H9 (cell line): ENCODE data around the gene NEGR1. TPM values are rescaled to one million over a fixed set of nuclear protein-coding genes. Genes with fewer than 3 reads are reported as not detected.

ENCODE experiments used
- DNase-seq: peaks from one replicate; pipeline ENCODE4 v3.0.0-alpha.2; 2017
- H2AFZ ChIP-seq: one replicate; pipeline ENCODE4 v1.6.1; 2013; ENCODE audit warnings: mild to moderate bottlenecking, low read length, control low read depth, moderate library complexity
- H2AK5ac ChIP-seq: 2 replicates; pipeline ENCODE4 v1.6.1; 2013; ENCODE audit warnings: low read length, control low read depth, mixed read lengths; ENCODE audit not compliant: insufficient read length
- H2BK120ac ChIP-seq: one replicate; pipeline ENCODE4 v1.6.1; 2013; ENCODE audit warnings: low read depth, mild to moderate bottlenecking, low read length, control low read depth, inconsistent platforms; ENCODE audit not compliant: poor library complexity, severe bottlenecking
- H2BK12ac ChIP-seq: 2 replicates; pipeline ENCODE4 v1.6.1; 2013; ENCODE audit warnings: low read length, control low read depth, mixed read lengths, low read depth; ENCODE audit not compliant: insufficient read length
- H2BK15ac ChIP-seq: 2 replicates; pipeline ENCODE4 v1.6.1; 2013; ENCODE audit warnings: low read depth, low read length, control low read depth
- H2BK20ac ChIP-seq: one replicate; pipeline ENCODE4 v1.6.1; 2013; ENCODE audit warnings: low read depth, mild to moderate bottlenecking, low read length, control low read depth, inconsistent platforms; ENCODE audit not compliant: poor library complexity, severe bottlenecking
- H2BK5ac ChIP-seq: 2 replicates; pipeline ENCODE4 v1.6.1; 2013; ENCODE audit warnings: low read length, control low read depth, mixed read lengths; ENCODE audit not compliant: insufficient read length
- H3K14ac ChIP-seq: 2 replicates; pipeline ENCODE4 v1.6.1; 2013; ENCODE audit warnings: low read length, control low read depth; ENCODE audit not compliant: insufficient read depth
- H3K18ac ChIP-seq: 2 replicates; pipeline ENCODE4 v1.6.1; 2013; ENCODE audit warnings: low read depth, mild to moderate bottlenecking, mixed read lengths, low read length, control low read depth; ENCODE audit not compliant: insufficient read length
- H3K23ac ChIP-seq: 2 replicates; pipeline ENCODE4 v1.6.1; 2013; ENCODE audit warnings: low read length, control low read depth, mixed read lengths, low read depth; ENCODE audit not compliant: insufficient read length
- H3K23me2 ChIP-seq: 2 replicates; pipeline ENCODE4 v1.6.1; 2013; ENCODE audit warnings: low read depth, mild to moderate bottlenecking, mixed read lengths, low read length, control low read depth; ENCODE audit not compliant: insufficient read length, poor library complexity, severe bottlenecking
- H3K27ac ChIP-seq: 2 replicates; pipeline ENCODE4 v1.5.1; 2013; ENCODE audit warnings: low read length, control low read depth, mixed read lengths, low read depth; ENCODE audit not compliant: insufficient read length
- H3K27me3 ChIP-seq: 2 replicates; pipeline ENCODE4 v1.6.1; 2013; ENCODE audit warnings: low read length, control low read depth, inconsistent platforms; ENCODE audit not compliant: insufficient read depth
- H3K4ac ChIP-seq: 2 replicates; pipeline ENCODE4 v1.6.1; 2013; ENCODE audit warnings: low read depth, mild to moderate bottlenecking, control low read depth, inconsistent platforms, low read length, moderate library complexity
- H3K4me1 ChIP-seq: 2 replicates; pipeline ENCODE4 v1.6.1; 2013; ENCODE audit warnings: low read length, control low read depth, inconsistent platforms; ENCODE audit not compliant: insufficient read depth
- H3K4me2 ChIP-seq: 2 replicates; pipeline ENCODE4 v1.6.1; 2013; ENCODE audit warnings: low read length, control low read depth, mixed read lengths; ENCODE audit not compliant: insufficient read length, insufficient read depth
- H3K56ac ChIP-seq: 2 replicates; pipeline ENCODE4 v1.6.1; 2013; ENCODE audit warnings: low read depth, mild to moderate bottlenecking, mixed read lengths, low read length, control low read depth; ENCODE audit not compliant: insufficient read length
- H3K79me1 ChIP-seq: 2 replicates; pipeline ENCODE4 v1.6.1; 2013; ENCODE audit warnings: low read depth, mild to moderate bottlenecking, moderate library complexity, low read length, control low read depth, inconsistent platforms; ENCODE audit not compliant: insufficient read depth, poor library complexity, severe bottlenecking
- H3K79me2 ChIP-seq: 2 replicates; pipeline ENCODE4 v1.6.1; 2013; ENCODE audit warnings: low read length, control low read depth, inconsistent platforms; ENCODE audit not compliant: insufficient read depth
- H3K9ac ChIP-seq: 2 replicates; pipeline ENCODE4 v1.6.1; 2013; ENCODE audit warnings: low read length, control low read depth, mixed read lengths; ENCODE audit not compliant: insufficient read length; ENCODE audit errors: extremely low read depth
- H3K9me3 ChIP-seq: one replicate; pipeline ENCODE4 v1.6.1; 2013; ENCODE audit warnings: low read depth, low read length, inconsistent platforms; ENCODE audit not compliant: control insufficient read depth
- H3T11ph ChIP-seq: one replicate; pipeline ENCODE4 v1.6.1; 2013; ENCODE audit warnings: mild to moderate bottlenecking, low read length, control low read depth, inconsistent platforms
- H4K20me1 ChIP-seq: one replicate; pipeline ENCODE4 v1.6.1; 2013; ENCODE audit not compliant: control insufficient read depth, insufficient read length, insufficient read depth
- H4K5ac ChIP-seq: 2 replicates; pipeline ENCODE4 v1.6.1; 2013; ENCODE audit warnings: low read depth, mild to moderate bottlenecking, mixed read lengths, low read length, control low read depth; ENCODE audit not compliant: insufficient read length
- H4K8ac ChIP-seq: replicated peaks from 2 replicates; pipeline ENCODE4 v1.6.1; 2013; ENCODE audit warnings: low read length, control low read depth, mixed read lengths, low read depth; ENCODE audit not compliant: insufficient read length
- H4K91ac ChIP-seq: 2 replicates; pipeline ENCODE4 v1.6.1; 2013; ENCODE audit warnings: low read depth, mild to moderate bottlenecking, moderate library complexity, mixed read lengths, low read length, control low read depth; ENCODE audit not compliant: insufficient read length
- H3K27ac Mint-ChIP-seq, 3 experiments: 2 replicates in 2 of 3; 3 replicates in 1 of 3; pipeline ENCODE4 v1.8.0; 2020 to 2021; ENCODE audit warnings: mixed read lengths in 3 of 3, mild to moderate bottlenecking in 1 of 3, moderate library complexity in 1 of 3
- H3K27me3 Mint-ChIP-seq: 2 replicates; pipeline ENCODE4 v1.8.0; 2021; ENCODE audit warnings: low read depth, mild to moderate bottlenecking, moderate library complexity, mixed read lengths
- H3K36me3 Mint-ChIP-seq, 3 experiments: 2 replicates in 2 of 3; 3 replicates in 1 of 3; pipeline ENCODE4 v1.8.0; 2020 to 2021; ENCODE audit warnings: low read depth in 3 of 3, mixed read lengths in 3 of 3; ENCODE audit not compliant: insufficient read depth in 1 of 3
- H3K4me1 Mint-ChIP-seq, 2 experiments: 2 replicates each; pipeline ENCODE4 v1.8.0; 2020; ENCODE audit warnings: mixed read lengths in 2 of 2
- H3K4me3 Mint-ChIP-seq, 2 experiments: 2 replicates in 1 of 2; 3 replicates in 1 of 2; pipeline ENCODE4 v1.8.0; 2020 to 2021; ENCODE audit warnings: mild to moderate bottlenecking in 2 of 2, mixed read lengths in 2 of 2, moderate library complexity in 1 of 2
- H3K9me3 Mint-ChIP-seq, 2 experiments: 2 replicates in 1 of 2; 3 replicates in 1 of 2; pipeline ENCODE4 v1.8.0; 2020; ENCODE audit warnings: mild to moderate bottlenecking in 2 of 2, mixed read lengths in 2 of 2, moderate library complexity in 1 of 2
- WGBS: extraction: QIAGEN DNeasy Blood & Tissue Kit; methylation state at CpG from one replicate; pipeline ENCODE4 v1.1.7; 2013; ENCODE audit warnings: missing lambda C conversion rate, low lambda C conversion rate, mixed read lengths; ENCODE audit not compliant: insufficient read length; ENCODE audit errors: extremely low coverage; 5-methylcytosine and 5-hydroxymethylcytosine counted together
- total RNA-seq: library from RNA; stranded (reverse); gene quantifications from 2 replicates; pipeline ENCODE4 v1.2.1, GENCODE V29; 2021
- TF ChIP-seq, protein P1 (sequence below): fragments of 200-600 bp; sonication (generic); conservative IDR thresholded peaks from 3 replicates; pipeline ENCODE4 v1.8.0; 2021; ENCODE audit warnings: antibody characterized with exemption, mild to moderate bottlenecking

The NEGR1 gene
- total RNA-seq, 1 experiment from 2014 or later = 0.13 TPM

DNA sequence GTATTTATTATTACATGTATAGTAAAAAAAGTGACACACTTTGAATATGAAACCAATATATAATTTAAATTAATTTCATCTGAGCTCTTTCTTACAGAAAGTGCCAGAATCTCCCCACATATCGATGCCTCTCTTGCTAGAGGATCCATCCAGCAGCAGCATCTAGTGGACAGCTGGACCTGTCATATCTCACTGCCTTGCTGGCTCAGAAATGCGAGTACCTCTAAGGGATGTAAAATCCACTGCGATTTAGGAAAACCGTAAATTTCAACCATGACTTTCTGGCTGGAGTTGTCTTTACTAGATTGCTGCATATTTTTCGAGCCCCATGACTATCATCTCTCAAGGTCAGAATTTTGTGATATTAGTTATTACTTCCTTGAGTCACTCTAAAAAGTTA, 333.8 kb downstream of the NEGR1 start:
- no peaks in the 10 kb centered on the region for H4K20me1 ChIP-seq
- no peaks in the 10 kb centered on the region for H3K79me2 ChIP-seq
- no peak overlapping the region for H3K27ac Mint-ChIP-seq
- H3K4me3 Mint-ChIP-seq = no peak overlapping the region
- H3K4me2 ChIP-seq = no peak overlapping the region
- H2BK12ac ChIP-seq = no peak overlapping the region
- H2AFZ ChIP-seq = no peak overlapping the region
- WGBS = no CpG with 5 or more reads among the region's 5 CpGs
- H4K8ac ChIP-seq = no peak overlapping the region
- H2BK120ac ChIP-seq = no peak overlapping the region
- no peak overlapping the region for H4K91ac ChIP-seq
- H3K23me2 ChIP-seq = no peaks in the 10 kb centered on the region
- no peak overlapping the region for H3K4ac ChIP-seq
- H3K9me3 Mint-ChIP-seq = no peaks in the 10 kb centered on the region
- H3K9ac ChIP-seq = no peak overlapping the region
- H3K36me3 Mint-ChIP-seq = no peaks in the 10 kb centered on the region
- no peak overlapping the region for H2BK5ac ChIP-seq
- TF ChIP-seq, protein P1, sequence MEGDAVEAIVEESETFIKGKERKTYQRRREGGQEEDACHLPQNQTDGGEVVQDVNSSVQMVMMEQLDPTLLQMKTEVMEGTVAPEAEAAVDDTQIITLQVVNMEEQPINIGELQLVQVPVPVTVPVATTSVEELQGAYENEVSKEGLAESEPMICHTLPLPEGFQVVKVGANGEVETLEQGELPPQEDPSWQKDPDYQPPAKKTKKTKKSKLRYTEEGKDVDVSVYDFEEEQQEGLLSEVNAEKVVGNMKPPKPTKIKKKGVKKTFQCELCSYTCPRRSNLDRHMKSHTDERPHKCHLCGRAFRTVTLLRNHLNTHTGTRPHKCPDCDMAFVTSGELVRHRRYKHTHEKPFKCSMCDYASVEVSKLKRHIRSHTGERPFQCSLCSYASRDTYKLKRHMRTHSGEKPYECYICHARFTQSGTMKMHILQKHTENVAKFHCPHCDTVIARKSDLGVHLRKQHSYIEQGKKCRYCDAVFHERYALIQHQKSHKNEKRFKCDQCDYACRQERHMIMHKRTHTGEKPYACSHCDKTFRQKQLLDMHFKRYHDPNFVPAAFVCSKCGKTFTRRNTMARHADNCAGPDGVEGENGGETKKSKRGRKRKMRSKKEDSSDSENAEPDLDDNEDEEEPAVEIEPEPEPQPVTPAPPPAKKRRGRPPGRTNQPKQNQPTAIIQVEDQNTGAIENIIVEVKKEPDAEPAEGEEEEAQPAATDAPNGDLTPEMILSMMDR = no peak
- H3K56ac ChIP-seq = no peak overlapping the region
- H2AK5ac ChIP-seq = no peak overlapping the region
- no peak overlapping the region for H3K18ac ChIP-seq
- H3K4me1 Mint-ChIP-seq = no peaks in the 10 kb centered on the region
- H4K5ac ChIP-seq = no peak overlapping the region
- no peak overlapping the region for H3K23ac ChIP-seq
- no peak overlapping the region for H3T11ph ChIP-seq
- H3K4me1 ChIP-seq = no peaks in the 10 kb centered on the region
- H3K79me1 ChIP-seq = no peaks in the 10 kb centered on the region
- no peak overlapping the region for H3K14ac ChIP-seq
- no peak overlapping the region for H2BK20ac ChIP-seq
- no peaks in the 10 kb centered on the region for H3K27me3 Mint-ChIP-seq
- no peak overlapping the region for H2BK15ac ChIP-seq
- no peak for DNase-seq
- H3K27me3 ChIP-seq = no peaks in the 10 kb centered on the region
- no peak overlapping the region for H3K27ac ChIP-seq
- no peaks in the 10 kb centered on the region for H3K9me3 ChIP-seq
